GM19467 (cell line): ENCODE measurements around the gene GRID1.

Experiments used
- ATAC-seq: cut with Tn5 transposase; IDR thresholded peaks from one replicate; pipeline ENCODE4 v1.9.1; 2021; ENCODE audit warnings: mild to moderate bottlenecking, moderate library complexity; ENCODE audit not compliant: unreplicated experiment

Gene GRID1

DNA sequence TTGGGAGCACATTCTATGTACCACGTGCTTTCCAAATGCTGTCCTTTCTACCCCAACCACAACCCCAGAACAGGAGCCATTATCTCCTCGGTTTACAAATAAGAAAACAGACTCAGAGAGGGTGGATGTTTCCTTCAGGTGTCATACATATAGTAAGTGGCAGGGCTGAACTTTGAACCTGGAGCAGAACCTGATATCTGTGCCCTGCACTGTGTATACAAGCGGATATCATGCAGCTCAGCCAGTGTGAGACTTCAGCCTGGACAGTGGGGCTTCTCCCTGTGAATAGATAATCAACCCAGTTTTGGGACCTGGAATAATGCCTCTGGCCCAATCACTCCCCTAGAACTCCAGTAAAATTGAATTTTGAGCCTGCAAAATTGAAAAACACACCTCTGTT lies 341.1 kb downstream of the GRID1 start:
- ATAC-seq = no peak

DNA sequence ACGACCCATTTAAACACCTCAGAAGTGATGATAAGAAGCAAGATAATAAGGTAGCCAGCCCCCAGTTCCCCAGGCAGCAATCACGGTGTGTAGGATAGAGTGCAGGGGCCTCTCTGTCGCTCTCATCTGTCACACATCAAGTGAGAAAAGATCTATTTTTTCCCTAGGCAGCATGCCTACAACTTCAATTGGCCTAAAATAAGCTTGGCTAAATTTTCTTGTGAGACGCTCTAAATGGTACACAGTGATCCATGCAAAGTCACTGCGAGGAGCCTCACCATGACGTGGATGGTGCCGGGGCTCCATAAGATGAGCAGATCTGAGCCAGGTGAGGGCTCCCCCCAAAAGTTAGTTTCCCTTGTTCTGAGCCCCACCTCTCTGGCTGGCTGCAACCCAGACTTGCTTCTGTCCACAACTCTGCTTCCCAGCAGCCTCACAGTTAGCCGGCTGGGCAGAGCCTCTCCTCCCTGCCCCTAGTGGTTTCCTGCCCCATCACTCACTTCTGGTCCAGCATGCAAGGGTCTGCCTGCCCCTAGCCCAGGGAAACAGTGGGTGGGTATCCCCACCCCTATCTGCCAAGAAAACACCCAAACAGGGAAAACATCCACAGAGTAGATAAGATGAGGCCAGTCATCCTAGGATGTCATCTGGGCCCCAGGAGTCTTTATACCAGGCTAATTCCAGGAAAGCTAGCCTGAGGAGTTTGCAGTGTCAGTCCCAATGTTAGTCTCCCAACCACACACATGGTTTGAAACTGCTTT lies 342.1 kb downstream of the GRID1 start:
- no peak for ATAC-seq

DNA sequence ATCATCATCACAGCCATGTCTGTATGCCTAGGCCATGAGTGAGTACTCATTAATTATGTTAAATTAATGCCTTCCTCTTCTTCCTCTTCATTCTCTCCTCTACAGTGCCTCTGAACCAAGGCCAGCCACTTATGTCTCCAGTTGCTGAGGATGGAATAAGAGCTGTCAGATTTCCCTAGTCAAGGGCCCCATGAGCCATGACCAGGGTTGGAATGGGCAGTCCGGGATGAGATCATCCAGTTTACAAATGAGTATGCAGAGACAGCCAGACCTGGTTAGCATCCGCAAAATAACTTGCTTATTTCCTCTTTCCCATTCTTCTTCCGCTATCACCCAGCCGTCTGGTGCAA lies 342.7 kb downstream of the GRID1 start:
- ATAC-seq = no peak

GRCh38 chr10:86023336-86023735 lies 343.3 kb downstream of the GRID1 start:
- ATAC-seq = no peak

DNA sequence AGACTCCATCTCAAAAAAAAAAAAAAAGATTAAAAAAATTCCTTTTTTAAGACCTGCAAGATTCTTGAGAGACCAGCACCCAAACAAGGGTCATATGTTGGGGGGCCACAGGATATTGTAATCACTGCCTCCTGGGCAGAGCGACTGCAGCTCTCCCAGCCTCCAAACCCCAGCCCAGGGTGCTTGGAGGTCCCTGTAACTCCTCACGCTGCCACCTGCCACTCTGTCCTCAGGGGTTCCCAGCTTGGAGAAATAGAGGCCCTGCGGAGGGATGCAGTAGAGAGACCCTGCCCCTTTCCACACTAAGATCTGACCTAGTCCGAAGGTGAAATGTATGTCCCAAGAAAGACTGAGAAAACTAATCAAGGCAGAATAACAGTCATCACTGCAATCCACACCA lies 343.7 kb downstream of the GRID1 start:
- ATAC-seq = no peak

- ATAC-seq = no peak
Observed at GRCh38 chr10:86020134-86020533, 346.5 kb downstream of the GRID1 start.

- ATAC-seq = no peak
Observed at GRCh38 chr10:86019141-86019540, 347.5 kb downstream of the GRID1 start.

GRCh38 chr10:86018735-86019058 lies 347.9 kb downstream of the GRID1 start:
- no peak for ATAC-seq

DNA sequence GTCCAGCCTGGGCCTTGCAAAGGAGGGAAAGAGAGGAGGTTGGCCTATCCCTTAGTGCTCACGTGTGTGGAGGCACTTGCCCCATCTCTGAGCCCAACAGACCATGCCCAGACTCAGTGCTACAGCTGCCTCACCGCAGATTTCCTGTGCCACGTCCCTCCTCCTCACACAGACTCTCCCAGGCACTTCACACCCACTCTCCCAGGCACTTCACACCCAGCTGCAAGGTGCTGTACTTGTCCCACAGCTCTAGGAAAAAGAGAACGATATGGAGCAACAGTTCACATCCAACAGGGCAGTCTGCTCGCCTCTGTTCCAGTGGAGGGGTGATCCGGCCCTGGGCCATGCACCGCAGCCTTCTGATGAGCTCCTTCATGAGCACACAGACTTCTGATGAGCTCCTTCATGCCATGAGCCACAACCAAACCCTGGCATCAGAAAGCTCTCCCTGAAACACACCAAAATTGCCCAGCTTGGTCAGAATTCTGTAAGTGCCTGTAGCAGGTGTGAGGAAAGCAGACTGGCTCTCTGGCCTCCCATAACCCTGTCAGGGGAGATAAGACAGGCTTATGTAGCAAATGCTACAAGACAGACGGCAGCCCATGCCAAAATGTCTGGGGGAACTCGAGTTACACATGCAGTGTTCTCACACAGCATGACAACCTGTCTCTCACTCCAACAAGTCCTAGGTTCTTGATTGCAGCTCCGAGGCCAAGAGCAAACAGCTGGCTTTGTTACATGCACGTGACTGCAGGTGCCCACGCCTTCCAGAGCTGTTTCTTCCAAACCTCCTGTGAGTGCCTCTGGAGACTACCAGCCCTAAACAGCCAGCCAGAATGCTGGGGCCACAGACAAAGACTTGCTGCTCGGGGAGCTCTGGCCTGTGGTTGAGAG lies 348.5 kb downstream of the GRID1 start:
- ATAC-seq = peak; percentile 56

GRCh38 chr10:86013568-86013967 lies 353.0 kb downstream of the GRID1 start:
- no peak for ATAC-seq

GRCh38 chr10:86007171-86007570 lies 359.4 kb downstream of the GRID1 start:
- no peak for ATAC-seq

DNA sequence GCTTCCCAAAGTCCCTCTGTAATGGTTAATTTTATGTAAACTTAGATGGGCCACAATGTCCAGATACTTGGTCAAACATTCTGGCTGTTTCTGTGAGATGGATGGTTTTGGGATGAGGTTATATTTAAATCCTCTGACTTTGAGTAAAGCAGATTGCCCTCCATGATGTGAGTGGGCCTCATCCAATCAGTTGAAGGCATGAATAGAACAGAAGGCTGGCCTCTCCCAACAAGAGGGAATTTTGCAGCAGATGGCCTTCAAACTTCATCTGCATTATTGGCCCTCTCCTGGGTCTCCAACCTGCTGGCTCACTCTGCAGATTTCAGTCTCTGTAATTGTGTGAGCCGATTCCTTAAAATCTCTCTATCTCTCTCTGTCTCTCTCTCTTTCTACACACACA lies 362.3 kb downstream of the GRID1 start:
- no peak for ATAC-seq

- ATAC-seq = no peak
Observed at GRCh38 chr10:86003201-86003621, 363.4 kb downstream of the GRID1 start.

GRCh38 chr10:86001521-86001920 lies 365.1 kb downstream of the GRID1 start:
- ATAC-seq = no peak

DNA sequence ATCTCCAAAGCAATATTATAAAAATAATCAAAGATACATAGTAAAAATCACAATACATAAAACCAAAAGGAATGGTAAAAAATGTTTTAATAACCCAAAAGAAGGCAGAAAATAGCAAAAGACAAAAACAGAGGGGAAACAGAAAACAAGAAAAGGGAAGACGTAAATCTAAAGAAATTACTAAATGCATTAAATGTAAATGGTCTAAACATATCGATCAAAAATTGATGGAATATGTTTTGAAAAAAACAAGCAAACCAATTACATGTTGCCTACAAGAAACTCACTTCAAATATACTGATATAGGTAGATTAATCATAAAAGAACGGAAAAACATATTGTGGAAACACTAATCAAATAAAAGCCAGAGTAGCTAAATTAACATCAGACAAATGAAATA lies 369.1 kb downstream of the GRID1 start:
- no peak for ATAC-seq

DNA sequence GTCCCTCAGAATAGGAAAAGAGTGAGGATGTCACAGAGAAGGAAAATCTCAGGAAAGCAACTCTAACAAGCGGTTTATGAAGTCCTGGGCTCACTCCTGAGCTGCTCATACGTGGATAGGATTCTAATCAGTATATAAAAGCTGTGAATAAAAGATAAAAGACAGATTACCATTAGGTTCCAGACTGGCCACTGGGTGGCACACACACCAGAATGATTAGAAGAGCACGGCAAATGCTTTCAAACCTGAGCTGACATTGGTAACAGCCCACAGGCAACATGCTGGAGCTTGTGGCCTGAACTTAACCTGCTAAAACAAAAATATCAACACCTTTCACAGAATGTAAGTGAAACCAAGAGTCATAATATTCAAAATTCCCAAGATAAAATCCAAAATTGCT lies 370.8 kb downstream of the GRID1 start:
- ATAC-seq = no peak

DNA sequence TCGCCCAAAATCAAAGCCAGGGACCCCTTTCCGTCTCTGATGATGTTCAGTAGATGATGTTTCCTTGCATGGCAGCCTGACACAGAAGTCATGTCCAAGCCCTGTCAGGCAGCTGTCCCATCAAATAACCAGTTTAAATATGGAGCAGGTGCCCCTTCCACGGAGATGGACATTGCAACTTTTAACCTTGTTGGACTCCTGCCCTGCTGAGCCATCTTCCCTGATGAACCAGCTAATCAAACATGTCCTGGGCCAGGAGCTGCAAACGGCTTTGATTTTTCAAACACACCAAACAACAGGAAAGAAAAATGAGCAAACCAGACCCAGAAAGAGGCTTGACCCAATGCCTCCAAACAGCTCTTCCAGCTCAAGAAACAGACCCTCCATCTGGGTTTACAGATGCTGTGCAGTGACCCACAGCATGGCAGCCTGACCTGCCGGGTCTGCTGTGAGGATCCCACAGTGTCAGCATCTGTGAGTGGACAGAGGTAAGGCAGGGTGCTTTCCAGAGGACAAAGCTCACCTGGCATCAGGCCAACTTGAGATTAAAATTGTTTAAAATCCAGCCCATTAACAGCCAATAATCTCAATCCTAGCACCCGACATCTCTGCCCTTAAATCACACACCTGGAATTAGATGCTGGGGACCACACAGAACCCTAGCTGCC lies 372.6 kb downstream of the GRID1 start:
- no peak for ATAC-seq

DNA sequence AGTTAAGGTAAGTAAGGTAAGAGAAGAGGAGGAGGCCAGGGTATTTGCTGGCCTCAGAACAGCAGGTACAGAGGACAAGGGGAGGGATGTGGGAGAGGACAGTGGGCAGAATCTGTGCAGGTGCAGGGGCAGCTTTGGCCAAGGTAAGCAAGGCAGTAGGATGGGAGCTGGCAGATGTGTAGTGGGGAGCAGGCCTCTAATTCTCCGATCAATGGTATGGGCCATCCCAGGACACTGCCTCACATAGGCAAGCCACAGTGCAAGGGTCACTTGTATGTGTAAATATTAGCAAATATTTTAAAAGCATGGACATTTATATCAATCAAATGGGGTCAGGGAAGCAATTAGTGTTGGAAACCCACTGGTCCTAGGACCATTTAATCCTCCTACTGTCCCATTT lies 373.5 kb downstream of the GRID1 start:
- no peak for ATAC-seq

DNA sequence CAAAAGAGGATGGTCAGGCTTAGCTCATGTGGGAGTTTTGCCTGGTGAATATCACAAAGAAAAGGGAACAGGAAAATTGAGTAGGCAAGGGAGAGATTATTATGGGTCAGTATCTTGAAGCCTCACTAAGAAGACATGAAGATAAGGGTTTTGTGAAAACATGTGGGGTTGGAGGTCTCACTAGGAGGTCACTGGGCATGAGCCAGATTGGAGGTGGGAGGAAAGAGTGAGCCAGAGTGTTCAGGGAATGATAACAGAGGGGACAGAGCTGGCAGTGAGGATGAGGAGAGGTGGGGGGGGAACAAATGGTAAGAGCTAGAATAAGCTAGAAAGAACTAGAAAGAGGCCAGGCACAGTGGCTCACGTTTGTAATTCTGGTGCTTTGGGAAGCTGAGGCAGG lies 374.3 kb downstream of the GRID1 start:
- no peak for ATAC-seq

GRCh38 chr10:85986777-85987176 lies 379.8 kb downstream of the GRID1 start:
- no peak for ATAC-seq

GRCh38 chr10:85983051-85983450 lies 383.5 kb downstream of the GRID1 start:
- ATAC-seq = no peak

DNA sequence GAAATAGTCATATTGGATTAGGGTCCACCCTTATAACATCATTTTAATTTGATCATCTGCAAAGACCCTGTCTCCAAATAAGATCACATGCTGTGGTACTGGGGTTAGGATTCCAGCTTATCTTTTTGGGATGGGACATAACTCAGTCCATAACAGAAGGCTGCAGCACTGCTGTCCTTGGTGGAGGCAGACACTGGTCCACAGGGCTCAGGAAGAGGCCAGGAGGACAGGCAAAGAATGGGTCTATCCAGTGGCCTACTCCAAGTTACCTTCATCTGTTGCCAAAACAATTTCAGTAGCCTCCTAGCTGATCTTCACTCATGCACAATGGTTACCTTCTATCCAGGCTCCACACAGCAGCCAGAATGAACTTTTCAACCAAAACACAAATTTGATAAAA lies 387.0 kb downstream of the GRID1 start:
- ATAC-seq = no peak
